HG03159 (cell line): Measurements from ENCODE around the gene PPARG.
"Not testable (repeated sequence)": the region's sequence is repeated elsewhere in the genome, so short reads cannot be mapped to it uniquely, and the experiment has no call there.

ENCODE experiments used
- ATAC-seq: cut with Tn5 transposase; IDR thresholded peaks from one replicate; pipeline ENCODE4 v1.9.1; 2021; ENCODE audit warnings: mild to moderate bottlenecking, moderate library complexity; ENCODE audit not compliant: unreplicated experiment

PPARG gene

GRCh38 chr3:12288182-12289129, at the start of gene PPARG:
Gene PPARG, plus strand, starts transcription at chr3:12289070. Its CDS starts 90,642 bp downstream, at chr3:12379712.
- no peak for ATAC-seq

GRCh38 chr3:12239301-12239700, 49.6 kb upstream of the PPARG start:
- ATAC-seq: no peak

- ATAC-seq: no peak
Measured at GRCh38 chr3:12242772-12243171, 46.1 kb upstream of the PPARG start.

GRCh38 chr3:12246497-12247163, 42.2 kb upstream of the PPARG start:
- no peak for ATAC-seq

- no peak for ATAC-seq
Measured at GRCh38 chr3:12247411-12247810, 41.5 kb upstream of the PPARG start.

- ATAC-seq: no peak
Measured at GRCh38 chr3:12249519-12249918, 39.4 kb upstream of the PPARG start.

- no peak for ATAC-seq
Measured at GRCh38 chr3:12252889-12253288, 36.0 kb upstream of the PPARG start.

GRCh38 chr3:12253516-12254343, 35.1 kb upstream of the PPARG start:
- ATAC-seq: no peak

- no peak for ATAC-seq
Measured at GRCh38 chr3:12255393-12255792, 33.5 kb upstream of the PPARG start.

GRCh38 chr3:12258911-12259310, 30.0 kb upstream of the PPARG start:
- ATAC-seq: no peak

- ATAC-seq: not testable (repeated sequence)
Measured at GRCh38 chr3:12262173-12262572, 26.7 kb upstream of the PPARG start.

GRCh38 chr3:12265508-12265907, 23.4 kb upstream of the PPARG start:
- no peak for ATAC-seq

- no peak for ATAC-seq
Measured at GRCh38 chr3:12266038-12266437, 22.8 kb upstream of the PPARG start.

- ATAC-seq: no peak
Measured at GRCh38 chr3:12267376-12268030, 21.4 kb upstream of the PPARG start.

- no peak for ATAC-seq
Measured at GRCh38 chr3:12268049-12268735, 20.7 kb upstream of the PPARG start.

GRCh38 chr3:12270976-12271375, 17.9 kb upstream of the PPARG start:
- ATAC-seq: no peak

GRCh38 chr3:12273045-12273695, 15.7 kb upstream of the PPARG start:
- peak; percentile 100 for ATAC-seq

GRCh38 chr3:12275974-12276650, 12.8 kb upstream of the PPARG start:
- ATAC-seq: no peak

- ATAC-seq: not testable (repeated sequence)
Measured at GRCh38 chr3:12276827-12277226, 12.0 kb upstream of the PPARG start.
